Nephron (organoid): Measurements from ENCODE around the gene KLHL29.

Experiments
- H3K27ac Mint-ChIP-seq, 3 experiments: 2 replicates each; pipeline ENCODE4 v1.8.0; 2020; ENCODE audit warnings: mixed read lengths in 3 of 3, mild to moderate bottlenecking in 2 of 3, moderate library complexity in 1 of 3
- H3K27me3 Mint-ChIP-seq: 2 replicates; pipeline ENCODE4 v1.8.0; 2021; ENCODE audit warnings: low read depth, mild to moderate bottlenecking, moderate library complexity, mixed read lengths
- H3K36me3 Mint-ChIP-seq: 2 replicates; pipeline ENCODE4 v1.8.0; 2020; ENCODE audit warnings: low read depth, mixed read lengths
- H3K4me1 Mint-ChIP-seq: 2 replicates; pipeline ENCODE4 v1.8.0; 2020; ENCODE audit warnings: mixed read lengths
- H3K4me3 Mint-ChIP-seq, 3 experiments: 2 replicates each; pipeline ENCODE4 v1.8.0; 2020; ENCODE audit warnings: mild to moderate bottlenecking in 3 of 3, mixed read lengths in 3 of 3, moderate library complexity in 2 of 3
- H3K9me3 Mint-ChIP-seq: 2 replicates; pipeline ENCODE4 v1.8.0; 2020; ENCODE audit warnings: mixed read lengths
- CTCF ChIP-seq, 3 experiments: fragments of 200-600 bp; sonication (generic); IDR thresholded peaks; one replicate each; pipeline ENCODE4 v1.5.0; 2021; ENCODE audit warnings: antibody characterized with exemption in 3 of 3; ENCODE audit not compliant: unreplicated experiment in 3 of 3

Gene KLHL29

GRCh38 chr2:23519334-23519651, 134.3 kb downstream of the KLHL29 start:
- Mint-ChIP-seq H3K27me3 (peaks cover 15% of the 10 kb centered on the region), H3K4me3 (no peak overlapping the region), H3K36me3 (no peaks in the 10 kb centered on the region), H3K4me1 (peaks cover 85% of the 10 kb centered on the region), H3K9me3 (no peaks in the 10 kb centered on the region), H3K27ac (peak overlapping the region; percentile 43 to 63 (median 47))
- no peak for TF ChIP-seq CTCF (IDR thresholded peaks at IDR 0.05; ENCODE audit: unreplicated experiment in 3 of 3)

GRCh38 chr2:23520256-23520655, 135.3 kb downstream of the KLHL29 start:
- Mint-ChIP-seq H3K9me3 (no peaks in the 10 kb centered on the region), H3K4me1 (peaks cover 85% of the 10 kb centered on the region), H3K4me3 (no peak overlapping the region), H3K27ac (peak overlapping the region; percentile 44 to 82 (median 63)), H3K27me3 (peaks cover 11% of the 10 kb centered on the region), H3K36me3 (no peaks in the 10 kb centered on the region)
- no peak for TF ChIP-seq CTCF (IDR thresholded peaks at IDR 0.05; ENCODE audit: unreplicated experiment in 3 of 3)

GRCh38 chr2:23521060-23521459, 136.1 kb downstream of the KLHL29 start:
- TF ChIP-seq CTCF (IDR thresholded peaks at IDR 0.05; ENCODE audit: unreplicated experiment in 3 of 3), result no peak
- Mint-ChIP-seq H3K27ac (peak overlapping the region; percentile 44 to 82 (median 63)), H3K4me3 (peak overlapping the region in 1 of 3 experiments; percentile 10), H3K4me1 (peaks cover 84% of the 10 kb centered on the region), H3K9me3 (no peaks in the 10 kb centered on the region), H3K27me3 (peaks cover 13% of the 10 kb centered on the region), H3K36me3 (no peaks in the 10 kb centered on the region)

GRCh38 chr2:23522726-23523372, 137.9 kb downstream of the KLHL29 start:
- TF ChIP-seq CTCF (IDR thresholded peaks at IDR 0.05; ENCODE audit: unreplicated experiment in 3 of 3), result no peak
- Mint-ChIP-seq H3K36me3 (no peaks in the 10 kb centered on the region), H3K9me3 (no peaks in the 10 kb centered on the region), H3K27ac (peak overlapping the region; percentile 73 to 92 (median 90)), H3K4me3 (peak overlapping the region in 1 of 3 experiments; percentile 82), H3K4me1 (peaks cover 73% of the 10 kb centered on the region), H3K27me3 (peaks cover 13% of the 10 kb centered on the region)

- TF ChIP-seq CTCF (IDR thresholded peaks at IDR 0.05; ENCODE audit: unreplicated experiment in 3 of 3), result no peak
- Mint-ChIP-seq H3K4me1 (peaks cover 65% of the 10 kb centered on the region), H3K27ac (peak overlapping the region; percentile 73 to 92 (median 90))
Observed at GRCh38 chr2:23523373-23524260, 138.6 kb downstream of the KLHL29 start.

More at GRCh38 chr2:23523373-23524260, 138.6 kb downstream of the KLHL29 start:
- Mint-ChIP-seq H3K36me3 (no peaks in the 10 kb centered on the region), H3K27me3 (peaks cover 13% of the 10 kb centered on the region), H3K4me3 (peak overlapping the region in 2 of 3 experiments; percentile 67 to 82), H3K9me3 (no peaks in the 10 kb centered on the region)
